Measurements from ENCODE around the gene ADAMTS13.

ADAMTS13 gene

DNA sequence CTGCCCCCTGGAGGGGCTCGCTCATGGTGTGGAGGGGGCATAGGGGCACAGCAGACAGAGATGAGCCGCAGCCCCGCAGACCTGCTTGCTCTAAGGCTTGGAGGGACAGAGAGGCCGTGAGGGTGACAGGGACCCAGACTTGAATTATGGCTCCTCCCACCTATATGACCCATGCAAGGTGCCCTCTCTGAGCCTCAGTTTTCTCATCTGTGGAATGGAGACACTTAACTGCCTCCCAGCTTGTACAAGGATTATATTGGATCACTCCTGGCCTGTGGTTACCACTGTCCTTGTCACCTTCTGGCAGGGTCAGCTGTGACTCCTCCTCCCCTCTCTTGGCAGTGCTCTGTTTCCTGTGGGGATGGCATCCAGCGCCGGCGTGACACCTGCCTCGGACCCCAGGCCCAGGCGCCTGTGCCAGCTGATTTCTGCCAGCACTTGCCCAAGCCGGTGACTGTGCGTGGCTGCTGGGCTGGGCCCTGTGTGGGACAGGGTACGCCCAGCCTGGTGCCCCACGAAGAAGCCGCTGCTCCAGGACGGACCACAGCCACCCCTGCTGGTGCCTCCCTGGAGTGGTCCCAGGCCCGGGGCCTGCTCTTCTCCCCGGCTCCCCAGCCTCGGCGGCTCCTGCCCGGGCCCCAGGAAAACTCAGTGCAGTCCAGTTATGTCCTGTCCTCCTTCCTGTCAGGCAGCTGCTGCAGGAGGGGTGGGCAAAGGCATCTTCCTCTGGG lies 32.9 kb downstream of the ADAMTS13 start:
- TF ChIP-seq, protein P1, sequence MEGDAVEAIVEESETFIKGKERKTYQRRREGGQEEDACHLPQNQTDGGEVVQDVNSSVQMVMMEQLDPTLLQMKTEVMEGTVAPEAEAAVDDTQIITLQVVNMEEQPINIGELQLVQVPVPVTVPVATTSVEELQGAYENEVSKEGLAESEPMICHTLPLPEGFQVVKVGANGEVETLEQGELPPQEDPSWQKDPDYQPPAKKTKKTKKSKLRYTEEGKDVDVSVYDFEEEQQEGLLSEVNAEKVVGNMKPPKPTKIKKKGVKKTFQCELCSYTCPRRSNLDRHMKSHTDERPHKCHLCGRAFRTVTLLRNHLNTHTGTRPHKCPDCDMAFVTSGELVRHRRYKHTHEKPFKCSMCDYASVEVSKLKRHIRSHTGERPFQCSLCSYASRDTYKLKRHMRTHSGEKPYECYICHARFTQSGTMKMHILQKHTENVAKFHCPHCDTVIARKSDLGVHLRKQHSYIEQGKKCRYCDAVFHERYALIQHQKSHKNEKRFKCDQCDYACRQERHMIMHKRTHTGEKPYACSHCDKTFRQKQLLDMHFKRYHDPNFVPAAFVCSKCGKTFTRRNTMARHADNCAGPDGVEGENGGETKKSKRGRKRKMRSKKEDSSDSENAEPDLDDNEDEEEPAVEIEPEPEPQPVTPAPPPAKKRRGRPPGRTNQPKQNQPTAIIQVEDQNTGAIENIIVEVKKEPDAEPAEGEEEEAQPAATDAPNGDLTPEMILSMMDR (IDR thresholded peaks at IDR 0.05; ENCODE audit: low read depth, low read length), result no peak
- H3K4me3 ChIP-seq (ENCODE audit: low read depth, low read length), result no peak overlapping the region

DNA sequence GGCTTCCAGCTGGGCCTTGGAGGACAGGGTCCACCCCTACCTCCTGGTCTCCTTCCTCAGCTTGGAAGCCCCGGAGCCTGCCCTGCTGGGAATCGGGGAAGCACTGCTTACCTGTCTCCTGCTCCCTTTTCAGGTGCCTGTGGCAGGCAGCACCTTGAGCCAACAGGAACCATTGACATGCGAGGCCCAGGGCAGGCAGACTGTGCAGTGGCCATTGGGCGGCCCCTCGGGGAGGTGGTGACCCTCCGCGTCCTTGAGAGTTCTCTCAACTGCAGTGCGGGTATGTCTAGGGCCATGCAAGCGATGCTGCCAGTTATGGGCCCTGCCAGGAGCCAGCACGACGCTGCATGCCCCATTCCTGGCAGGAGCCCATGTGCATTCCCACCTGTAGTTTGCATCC lies 33.8 kb downstream of the ADAMTS13 start:
- no peak overlapping the region for H3K4me3 ChIP-seq (ENCODE audit: low read depth, low read length)
- TF ChIP-seq, protein P1 (IDR thresholded peaks at IDR 0.05; ENCODE audit: low read depth, low read length), result no peak

DNA sequence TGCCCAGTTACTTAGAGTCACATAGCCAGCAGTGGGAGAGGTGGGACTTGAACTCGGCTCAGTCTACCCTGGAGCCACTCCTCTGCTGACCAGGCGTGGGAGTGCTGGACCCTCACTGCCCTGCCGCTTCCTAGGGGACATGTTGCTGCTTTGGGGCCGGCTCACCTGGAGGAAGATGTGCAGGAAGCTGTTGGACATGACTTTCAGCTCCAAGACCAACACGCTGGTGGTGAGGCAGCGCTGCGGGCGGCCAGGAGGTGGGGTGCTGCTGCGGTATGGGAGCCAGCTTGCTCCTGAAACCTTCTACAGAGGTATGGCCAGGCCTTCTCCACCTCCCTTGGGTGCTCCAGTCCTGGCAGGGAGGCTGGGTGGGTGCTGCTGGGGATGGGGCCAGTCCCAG lies 34.2 kb downstream of the ADAMTS13 start:
- no peak overlapping the region for H3K4me3 ChIP-seq (ENCODE audit: low read depth, low read length)
- TF ChIP-seq, protein P1 (IDR thresholded peaks at IDR 0.05; ENCODE audit: low read depth, low read length), result no peak

DNA sequence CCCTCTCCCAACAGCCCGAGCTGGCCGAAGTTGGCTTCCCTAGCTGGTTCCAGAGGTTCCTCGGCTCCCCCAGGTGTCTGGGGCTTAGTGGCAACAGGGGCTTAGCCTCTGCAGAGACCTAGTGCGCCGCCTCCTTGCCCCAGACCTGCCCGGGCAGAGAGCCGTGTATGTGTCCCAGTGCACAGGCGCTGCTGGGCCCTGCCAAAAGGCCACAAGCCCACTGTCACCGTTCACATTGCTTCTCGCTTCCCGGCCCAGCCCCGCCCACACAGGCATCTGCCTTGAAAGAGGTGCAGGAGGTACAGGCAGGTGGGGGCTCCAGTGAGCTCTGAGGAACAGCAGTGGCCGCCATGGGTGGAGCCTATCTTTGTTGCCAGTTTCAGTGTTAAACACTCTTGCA lies 35.1 kb downstream of the ADAMTS13 start:
- no peak overlapping the region for H3K4me3 ChIP-seq (ENCODE audit: low read depth, low read length)
- TF ChIP-seq, protein P1 (IDR thresholded peaks at IDR 0.05; ENCODE audit: low read depth, low read length), result no peak

DNA sequence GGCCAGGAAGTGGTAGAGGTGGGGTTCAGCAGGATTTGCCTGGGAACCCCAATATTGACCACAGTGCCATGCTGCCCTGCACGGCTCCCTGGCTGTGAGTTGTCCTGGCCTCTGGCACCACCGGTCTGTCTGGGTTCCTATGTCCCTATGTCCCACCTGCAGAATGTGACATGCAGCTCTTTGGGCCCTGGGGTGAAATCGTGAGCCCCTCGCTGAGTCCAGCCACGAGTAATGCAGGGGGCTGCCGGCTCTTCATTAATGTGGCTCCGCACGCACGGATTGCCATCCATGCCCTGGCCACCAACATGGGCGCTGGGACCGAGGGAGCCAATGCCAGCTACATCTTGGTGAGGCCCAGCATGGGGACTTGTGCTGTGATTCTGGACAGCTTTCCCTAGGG lies 35.6 kb downstream of the ADAMTS13 start:
- no peak overlapping the region for H3K4me3 ChIP-seq (ENCODE audit: low read depth, low read length)
- TF ChIP-seq, protein P1 (IDR thresholded peaks at IDR 0.05; ENCODE audit: low read depth, low read length), result no peak

DNA sequence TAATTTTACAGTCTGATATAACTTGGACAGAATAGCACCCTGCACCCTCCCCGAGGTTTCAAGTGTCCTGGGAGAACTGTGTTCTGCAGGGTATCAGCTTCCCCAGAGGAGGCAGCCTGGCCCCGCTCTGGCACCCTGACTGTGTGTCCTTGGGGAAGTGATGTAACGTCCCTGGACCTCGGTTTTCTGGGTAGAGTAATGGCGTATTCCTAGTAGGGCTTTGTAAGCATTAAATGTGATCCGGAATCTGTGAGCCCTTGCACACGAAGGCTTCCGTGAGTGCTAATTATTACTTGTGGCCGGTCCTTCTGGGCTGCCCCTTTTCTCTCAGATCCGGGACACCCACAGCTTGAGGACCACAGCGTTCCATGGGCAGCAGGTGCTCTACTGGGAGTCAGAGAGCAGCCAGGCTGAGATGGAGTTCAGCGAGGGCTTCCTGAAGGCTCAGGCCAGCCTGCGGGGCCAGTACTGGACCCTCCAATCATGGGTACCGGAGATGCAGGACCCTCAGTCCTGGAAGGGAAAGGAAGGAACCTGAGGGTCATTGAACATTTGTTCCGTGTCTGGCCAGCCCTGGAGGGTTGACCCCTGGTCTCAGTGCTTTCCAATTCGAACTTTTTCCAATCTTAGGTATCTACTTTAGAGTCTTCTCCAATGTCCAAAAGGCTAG lies 36.6 kb downstream of the ADAMTS13 start:
- peak overlapping the region; percentile 71; the same call in 1 of the 2 replicates for H3K4me3 ChIP-seq (ENCODE audit: low read depth, low read length)
- TF ChIP-seq, protein P1 (IDR thresholded peaks at IDR 0.05; ENCODE audit: low read depth, low read length), result no peak

All from WI38 (cell line).